ENCODE results near the gene NIPA2. TPM values are rescaled to one million over a fixed set of nuclear protein-coding genes. Genes with fewer than 3 reads are reported as not detected.
A peak's percentile ranks its signal among the peaks of the same experiment; 100 is the strongest.
"Not testable (repeated sequence)": the region's sequence is repeated elsewhere in the genome, so short reads cannot be mapped to it uniquely, and the experiment has no call there.

The NIPA2 gene
- 10 to 100 TPM; 26.9 to 27.9 TPM for total RNA-seq
- long read RNA-seq, donor 1, transcript NIPA2-203 (6 exons, 2,280 nt): major isoform, 6 of 18 reads
- long read RNA-seq, donor 1, partial matches to known transcripts: 0 of 18 reads
- long read RNA-seq, donor 1, other reads (novel, unspliced or antisense): 8 of 18 reads
- long read RNA-seq, donor 2, transcript NIPA2-203 (6 exons, 2,280 nt): major isoform, 37 of 89 reads
- long read RNA-seq, donor 2, transcript NIPA2-201 (8 exons, 3,233 nt): minor isoform, 8 of 89 reads
- long read RNA-seq, donor 2, transcript NIPA2-204 (7 exons, 3,130 nt): minor isoform, 7 of 89 reads
- long read RNA-seq, donor 2, partial matches to known transcripts: 4 of 89 reads
- long read RNA-seq, donor 2, other reads (novel, unspliced or antisense): 31 of 89 reads

GRCh38 chr15:22838292-22839042, at the start of gene NIPA2:
TSS of gene NIPA2 (plus strand) at chr15:22838666. CDS start at chr15:22851732, 13,066 bp downstream.
- intact Hi-C loops (cut with DNase I): no loop called here
- peak; percentile 100 for DNase-seq (ENCODE audit: low spot score)

GRCh38 chr15:22794063-22794462, 44.4 kb upstream of the NIPA2 start:
- DNase-seq (ENCODE audit: low spot score): no peak
- intact Hi-C loops (cut with DNase I): no loop called here

- DNase-seq (ENCODE audit: low spot score): no peak
- intact Hi-C loops (cut with DNase I): no loop called here
Observed at GRCh38 chr15:22794621-22795167, 43.8 kb upstream of the NIPA2 start.

- DNase-seq (ENCODE audit: low spot score): no peak
- intact Hi-C loops (cut with DNase I): no loop called here
Observed at GRCh38 chr15:22795206-22796063, 43.0 kb upstream of the NIPA2 start.

GRCh38 chr15:22796079-22796478, 42.4 kb upstream of the NIPA2 start:
- intact Hi-C loops (cut with DNase I): no loop called here
- no peak for DNase-seq (ENCODE audit: low spot score)

- intact Hi-C loops (cut with DNase I): no loop called here
- no peak for DNase-seq (ENCODE audit: low spot score)
Observed at GRCh38 chr15:22799902-22800301, 38.6 kb upstream of the NIPA2 start.

GRCh38 chr15:22803006-22803405, 35.5 kb upstream of the NIPA2 start:
- intact Hi-C loops (cut with DNase I); DNase-seq (ENCODE audit: low spot score): not testable (repeated sequence)

- intact Hi-C loops (cut with DNase I): no loop called here
- DNase-seq (ENCODE audit: low spot score): no peak
Observed at GRCh38 chr15:22806156-22806555, 32.3 kb upstream of the NIPA2 start.

- intact Hi-C loops (cut with DNase I): no loop called here
- DNase-seq (ENCODE audit: low spot score): no peak
Observed at GRCh38 chr15:22806664-22807063, 31.8 kb upstream of the NIPA2 start.

GRCh38 chr15:22807831-22808230, 30.6 kb upstream of the NIPA2 start:
- intact Hi-C loops (cut with DNase I); DNase-seq (ENCODE audit: low spot score): not testable (repeated sequence)

GRCh38 chr15:22808240-22808639, 30.2 kb upstream of the NIPA2 start:
- DNase-seq (ENCODE audit: low spot score): no peak
- intact Hi-C loops (cut with DNase I): no loop called here

GRCh38 chr15:22808761-22809280, 29.6 kb upstream of the NIPA2 start:
- DNase-seq (ENCODE audit: low spot score): no peak
- intact Hi-C loops (cut with DNase I): no loop called here

GRCh38 chr15:22810033-22810852, 28.2 kb upstream of the NIPA2 start:
- intact Hi-C loops (cut with DNase I): no loop called here
- no peak for DNase-seq (ENCODE audit: low spot score)

GRCh38 chr15:22810853-22811338, 27.6 kb upstream of the NIPA2 start:
- intact Hi-C loops (cut with DNase I): no loop called here
- DNase-seq (ENCODE audit: low spot score): no peak

GRCh38 chr15:22811640-22812039, 26.8 kb upstream of the NIPA2 start:
- intact Hi-C loops (cut with DNase I): no loop called here
- no peak for DNase-seq (ENCODE audit: low spot score)

- no peak for DNase-seq (ENCODE audit: low spot score)
- intact Hi-C loops (cut with DNase I): no loop called here
Observed at GRCh38 chr15:22813844-22814243, 24.6 kb upstream of the NIPA2 start.

GRCh38 chr15:22815766-22816165, 22.7 kb upstream of the NIPA2 start:
- DNase-seq (ENCODE audit: low spot score): no peak
- intact Hi-C loops (cut with DNase I): no loop called here

GRCh38 chr15:22819651-22820050, 18.8 kb upstream of the NIPA2 start:
- intact Hi-C loops (cut with DNase I): no loop called here
- no peak for DNase-seq (ENCODE audit: low spot score)
